ENCODE data around the gene DNAH6.

DNAH6 gene

DNA sequence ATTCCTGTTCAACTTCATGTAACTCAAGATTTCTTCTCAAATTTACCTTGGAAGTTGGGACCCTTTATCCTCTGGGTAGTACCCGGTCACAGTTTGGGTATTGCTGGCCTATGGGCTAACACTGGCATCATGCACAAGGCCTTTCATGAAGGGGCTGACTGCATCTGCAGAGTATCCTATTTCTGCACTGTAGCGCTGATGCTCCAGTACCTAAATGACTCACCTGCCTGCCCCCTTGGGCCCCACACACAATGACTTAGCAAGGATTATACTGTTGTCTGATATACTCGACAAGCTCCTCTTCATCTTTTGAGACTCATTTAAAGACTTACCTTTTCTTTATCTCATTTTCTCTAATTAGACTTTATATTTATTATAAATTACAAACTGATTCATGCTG is 39.9 kb downstream of the DNAH6 start:
- DNase-seq (ENCODE audit: low read depth): no peak

GRCh38 chr2:84559838-84560237 is 43.5 kb downstream of the DNAH6 start:
- no peak for DNase-seq (ENCODE audit: low read depth)
- H3K4me3 ChIP-seq (ENCODE audit: low read length): no peak overlapping the region
- TF ChIP-seq CTCF (conservative IDR thresholded peaks at IDR 0.05; ENCODE audit: low read length): no peak

More for the DNA sequence above, 39.9 kb downstream of the DNAH6 start:
- H3K4me3 ChIP-seq (ENCODE audit: low read length): no peak overlapping the region
- no peak for TF ChIP-seq CTCF (conservative IDR thresholded peaks at IDR 0.05; ENCODE audit: low read length)

DNA sequence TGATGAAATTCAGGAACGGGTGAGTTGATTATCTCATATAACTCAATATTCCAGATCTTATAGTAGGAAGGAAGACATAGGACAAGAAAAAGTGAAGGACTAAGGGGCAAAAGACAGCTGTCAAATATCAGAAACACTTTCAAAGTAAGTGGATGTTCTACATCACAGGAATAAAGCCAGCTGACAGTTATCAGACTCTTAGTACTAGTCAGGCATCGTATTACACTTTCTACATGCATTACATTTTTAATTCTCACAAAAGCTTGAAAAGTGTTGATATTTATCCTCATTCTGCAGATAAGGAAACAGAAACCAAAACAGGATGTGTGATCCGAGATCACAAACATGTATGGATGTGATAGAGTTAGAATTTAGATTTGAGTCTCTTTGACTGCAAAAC is 63.4 kb downstream of the DNAH6 start:
- TF ChIP-seq CTCF (conservative IDR thresholded peaks at IDR 0.05; ENCODE audit: low read length): no peak
- DNase-seq (ENCODE audit: low read depth): no peak
- H3K4me3 ChIP-seq (ENCODE audit: low read length): no peak overlapping the region

GRCh38 chr2:84603911-84604310 is 87.6 kb downstream of the DNAH6 start:
- no peak overlapping the region for H3K4me3 ChIP-seq (ENCODE audit: low read length)

DNA sequence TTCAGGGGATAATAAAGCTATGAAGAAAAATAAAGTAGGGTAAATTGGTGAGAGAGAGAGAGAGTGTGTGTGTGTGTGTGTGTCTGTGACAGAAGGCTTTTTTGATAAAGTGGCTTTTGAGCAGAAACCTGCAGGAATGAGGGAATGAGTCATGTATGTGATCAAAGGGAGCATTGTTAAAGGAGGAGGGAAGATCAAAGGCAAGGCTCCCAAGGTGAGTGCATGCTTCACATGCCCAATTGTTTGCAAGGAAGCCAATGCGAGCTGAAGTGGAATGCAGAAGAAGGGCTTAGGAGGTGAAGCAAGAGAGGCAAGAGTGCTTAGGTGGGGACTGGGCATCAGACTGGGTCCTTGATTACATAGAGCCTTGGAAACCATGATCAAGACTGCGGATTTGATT is 96.8 kb downstream of the DNAH6 start:
- no peak for TF ChIP-seq CTCF (conservative IDR thresholded peaks at IDR 0.05; ENCODE audit: low read length)
- no peak for DNase-seq (ENCODE audit: low read depth)
- H3K4me3 ChIP-seq (ENCODE audit: low read length): no peak overlapping the region

More at GRCh38 chr2:84603911-84604310, 87.6 kb downstream of the DNAH6 start:
- no peak for TF ChIP-seq CTCF (conservative IDR thresholded peaks at IDR 0.05; ENCODE audit: low read length)
- DNase-seq (ENCODE audit: low read depth): no peak

GRCh38 chr2:84619794-84620371 is 103.6 kb downstream of the DNAH6 start:
- no peak for DNase-seq (ENCODE audit: low read depth)
- no peak for TF ChIP-seq CTCF (conservative IDR thresholded peaks at IDR 0.05; ENCODE audit: low read length)
- no peak overlapping the region for H3K4me3 ChIP-seq (ENCODE audit: low read length)

GRCh38 chr2:84628486-84628885 is 112.2 kb downstream of the DNAH6 start:
- DNase-seq (ENCODE audit: low read depth): no peak
- no peak for TF ChIP-seq CTCF (conservative IDR thresholded peaks at IDR 0.05; ENCODE audit: low read length)
- no peak overlapping the region for H3K4me3 ChIP-seq (ENCODE audit: low read length)
